Neural cell (in vitro differentiated cells): ENCODE measurements around the gene UBE2E1. TPM values are rescaled to one million over a fixed set of nuclear protein-coding genes. Genes with fewer than 3 reads are reported as not detected.

Experiments
- H2AFZ ChIP-seq: fragments of 200-600, 300-800 bp; sonication (generic), shearing (Covaris generic); 2 replicates; pipeline ENCODE4 v1.6.0; 2014; ENCODE audit warnings: low read depth, mild to moderate bottlenecking, antibody characterized with exemption, low read length, moderate library complexity
- H3F3A ChIP-seq: fragments of 200-600 bp; shearing (Covaris generic); 2 replicates; pipeline ENCODE4 v1.6.1; 2016; ENCODE audit warnings: mild to moderate bottlenecking, moderate library complexity, mixed read lengths, antibody characterized with exemption, low read length; ENCODE audit not compliant: insufficient read depth, poor library complexity, severe bottlenecking
- H3K27ac ChIP-seq: fragments of 200-600, 300-800 bp; sonication (generic), shearing (Covaris generic); 2 replicates; pipeline ENCODE4 v1.5.1; 2014; ENCODE audit warnings: mild to moderate bottlenecking, low read length, moderate library complexity
- H3K27me3 ChIP-seq: fragments of 300-800, 200-600 bp; sonication (generic), shearing (Covaris generic); 2 replicates; pipeline ENCODE4 v1.6.0; 2014; ENCODE audit warnings: mild to moderate bottlenecking, low read depth, low read length, moderate library complexity; ENCODE audit not compliant: insufficient read depth
- H3K36me3 ChIP-seq: fragments of 300-800, 200-600 bp; sonication (generic), shearing (Covaris generic); 2 replicates; pipeline ENCODE4 v1.5.1; 2014; ENCODE audit warnings: mild to moderate bottlenecking, antibody characterized with exemption, low read length, moderate library complexity; ENCODE audit not compliant: insufficient read depth
- H3K4me2 ChIP-seq: fragments of 300-800, 200-600 bp; sonication (generic), shearing (Covaris generic); 2 replicates; pipeline ENCODE4 v1.6.0; 2014; ENCODE audit warnings: mild to moderate bottlenecking, low read length
- H3K4me3 ChIP-seq: fragments of 300-800, 200-600 bp; sonication (generic), shearing (Covaris generic); 2 replicates; pipeline ENCODE4 v1.5.1; 2014; ENCODE audit warnings: mild to moderate bottlenecking, low read length, moderate library complexity
- H3K79me2 ChIP-seq: fragments of 200-600 bp; shearing (Covaris generic); replicated peaks from 2 replicates; pipeline ENCODE4 v1.6.0; 2014; ENCODE audit warnings: mild to moderate bottlenecking, low read length, moderate library complexity; ENCODE audit not compliant: insufficient read depth
- H3K9ac ChIP-seq: fragments of 300-800, 200-600 bp; sonication (generic), shearing (Covaris generic); 2 replicates; pipeline ENCODE4 v1.6.1; 2016; ENCODE audit warnings: mild to moderate bottlenecking, low read length, mixed read lengths
- H3K9me2 ChIP-seq: fragments of 200-600 bp; shearing (Covaris generic); 2 replicates; pipeline ENCODE4 v1.6.1; 2016; ENCODE audit warnings: mild to moderate bottlenecking, low read length, mixed read lengths; ENCODE audit not compliant: insufficient read depth
- H3K9me3 ChIP-seq: fragments of 200-600, 300-800 bp; sonication (generic), shearing (Covaris generic); 2 replicates; pipeline ENCODE4 v1.6.1; 2016; ENCODE audit warnings: mild to moderate bottlenecking, mixed run types, low read length, moderate library complexity, mixed read lengths
- H4K20me1 ChIP-seq: fragments of 200-600 bp; shearing (Covaris generic); 2 replicates; pipeline ENCODE4 v1.6.1; 2016; ENCODE audit warnings: mild to moderate bottlenecking, mixed run types; ENCODE audit not compliant: insufficient read depth
- CTCF ChIP-seq: fragments of 450-650 bp; IDR thresholded peaks from 2 replicates; pipeline ENCODE4 v1.5.1; 2014; ENCODE audit warnings: antibody characterized with exemption, mild to moderate bottlenecking, moderate library complexity; ENCODE audit not compliant: poor library complexity, severe bottlenecking
- EP300 ChIP-seq: fragments of 450-650 bp; conservative IDR thresholded peaks from 2 replicates; pipeline ENCODE4 v1.6.1; 2014; ENCODE audit warnings: antibody characterized with exemption, mild to moderate bottlenecking, moderate library complexity; ENCODE audit not compliant: poor library complexity, severe bottlenecking
- EZH2 ChIP-seq: fragments of 200-600, 300-800 bp; shearing (Covaris generic), sonication (generic); IDR thresholded peaks from 2 replicates; pipeline ENCODE4 v1.6.1; 2014; ENCODE audit warnings: antibody characterized with exemption, low read length, borderline replicate concordance, mild to moderate bottlenecking; ENCODE audit not compliant: insufficient read depth, poor library complexity, severe bottlenecking
- MXI1 ChIP-seq: fragments of 450-650 bp; conservative IDR thresholded peaks from 2 replicates; pipeline ENCODE4 v1.6.1; 2014; ENCODE audit warnings: antibody characterized with exemption, mild to moderate bottlenecking; ENCODE audit not compliant: poor library complexity, severe bottlenecking
- POLR2AphosphoS5 ChIP-seq: IDR thresholded peaks from 2 replicates; pipeline ENCODE4 v1.6.1; 2012
- RAD21 ChIP-seq: fragments of 450-650 bp; conservative IDR thresholded peaks from 2 replicates; pipeline ENCODE4 v1.6.1; 2014; ENCODE audit warnings: antibody characterized with exemption, mild to moderate bottlenecking, moderate library complexity
- REST ChIP-seq: IDR thresholded peaks from 2 replicates; pipeline ENCODE4 v1.6.1; 2012; ENCODE audit warnings: borderline replicate concordance
- SMC3 ChIP-seq: fragments of 450-650 bp; conservative IDR thresholded peaks from 2 replicates; pipeline ENCODE4 v1.6.1; 2014; ENCODE audit warnings: antibody characterized with exemption, mild to moderate bottlenecking, moderate library complexity; ENCODE audit not compliant: poor library complexity
- TAF1 ChIP-seq: IDR thresholded peaks from 2 replicates; pipeline ENCODE4 v1.6.1; 2012; ENCODE audit warnings: low read depth
- polyA plus RNA-seq: library from polyadenylated mRNA; depleted of rRNA; stranded (reverse); fragments of >200 nt; gene quantifications from 2 replicates; pipeline ENCODE4 v1.2.3, GENCODE V29; 2014

Gene UBE2E1
- polyA plus RNA-seq, 1 donor from 2014 or later, result 157 TPM

- no peak overlapping the region for H3K27ac ChIP-seq
- H3K9me3 ChIP-seq, result no peaks in the 10 kb centered on the region
- no peak overlapping the region for H2AFZ ChIP-seq
- no peaks in the 10 kb centered on the region for H4K20me1 ChIP-seq
- H3K4me2 ChIP-seq, result no peak overlapping the region
- no peak overlapping the region for H3K4me3 ChIP-seq
- no peak for TF ChIP-seq RAD21
- no peak for TF ChIP-seq REST
- no peak for TF ChIP-seq TAF1
- no peak for TF ChIP-seq EZH2
- no peak for TF ChIP-seq CTCF
- no peak for TF ChIP-seq MXI1
- TF ChIP-seq SMC3, result no peak
- no peak for TF ChIP-seq EP300
- no peak for TF ChIP-seq POLR2AphosphoS5
- no peaks in the 10 kb centered on the region for H3K36me3 ChIP-seq
- no peak overlapping the region for H3K9ac ChIP-seq
- no peaks in the 10 kb centered on the region for H3F3A ChIP-seq
- H3K27me3 ChIP-seq, result no peaks in the 10 kb centered on the region
- peaks cover 3% of the 10 kb centered on the region for H3K79me2 ChIP-seq
- H3K9me2 ChIP-seq, result no peaks in the 10 kb centered on the region
Observed at GRCh38 chr3:23889950-23890349, 84.2 kb downstream of the UBE2E1 start.

- no peak overlapping the region for H2AFZ ChIP-seq
- no peaks in the 10 kb centered on the region for H4K20me1 ChIP-seq
- peaks cover 14% of the 10 kb centered on the region for H3K36me3 ChIP-seq
- H3K9me2 ChIP-seq, result no peaks in the 10 kb centered on the region
- no peak for TF ChIP-seq RAD21
- no peak for TF ChIP-seq CTCF
- no peak for TF ChIP-seq EZH2
- no peak for TF ChIP-seq TAF1
- TF ChIP-seq MXI1, result no peak
- no peak for TF ChIP-seq POLR2AphosphoS5
- no peak overlapping the region for H3K27ac ChIP-seq
- H3K79me2 ChIP-seq, result no peaks in the 10 kb centered on the region
- H3K9ac ChIP-seq, result no peak overlapping the region
- no peak overlapping the region for H3K4me3 ChIP-seq
- H3F3A ChIP-seq, result no peaks in the 10 kb centered on the region
- no peak overlapping the region for H3K4me2 ChIP-seq
- no peaks in the 10 kb centered on the region for H3K9me3 ChIP-seq
- H3K27me3 ChIP-seq, result no peaks in the 10 kb centered on the region
Observed at GRCh38 chr3:23894254-23895061, 88.7 kb downstream of the UBE2E1 start.
